Gastroesophageal sphincter (tissue), 4 donors: ENCODE data around the gene PRSS8. TPM values are rescaled to one million over a fixed set of nuclear protein-coding genes. Genes with fewer than 3 reads are reported as not detected.
"Not testable (repeated sequence)": the region's sequence is repeated elsewhere in the genome, so short reads cannot be mapped to it uniquely, and the experiment has no call there.

ENCODE experiments used
- ATAC-seq: fragments of 150-250 bp; one replicate; pipeline ENCODE4 v1.9.1; 2016; ENCODE audit warnings: mild to moderate bottlenecking, moderate library complexity
- H3K27ac ChIP-seq, 4 donors: fragments of 200-600 bp; sonication (generic) in 3 of 4; 1 replicate in 3 of 4; 2 replicates in 1 of 4; pipeline ENCODE4 v1.5.1; 2016 to 2019
- H3K27me3 ChIP-seq: fragments of 200-600 bp; sonication (generic); one replicate; pipeline ENCODE4 v1.5.1; 2019
- H3K36me3 ChIP-seq, 2 donors: fragments of 200-600 bp; sonication (generic); one replicate each; pipeline ENCODE4 v1.5.1; 2019; ENCODE audit warnings: control low read depth in 1 of 2
- H3K4me1 ChIP-seq, 3 donors: fragments of 200-600 bp; sonication (generic); 1 replicate in 2 of 3; 2 replicates in 1 of 3; pipeline ENCODE4 v1.5.1; 2016 to 2019; ENCODE audit warnings: control low read depth in 2 of 3
- H3K4me3 ChIP-seq, 2 donors: fragments of 200-600 bp; sonication (generic); one replicate each; pipeline ENCODE4 v1.5.1; 2019; ENCODE audit warnings: mild to moderate bottlenecking in 1 of 2, moderate library complexity in 1 of 2
- H3K9me3 ChIP-seq, 3 donors: fragments of 200-600 bp; sonication (generic); one replicate each; pipeline ENCODE4 v1.5.1; 2017 to 2019; ENCODE audit warnings: control low read depth in 2 of 3
- CTCF ChIP-seq, 4 experiments: fragments of 200-600 bp in 2 of 4; fragments of 450-650 bp in 2 of 4; sonication (generic) in 1 of 4; IDR thresholded peaks; one replicate each; pipeline ENCODE4 v1.5.1; 2017 to 2019; ENCODE audit warnings: antibody characterized with exemption in 4 of 4, mild to moderate bottlenecking in 2 of 4, moderate library complexity in 2 of 4
- EP300 ChIP-seq: sonication (generic); formaldehyde crosslinking; IDR thresholded peaks from one replicate; pipeline ENCODE4 v1.6.1; 2017; ENCODE audit warnings: antibody characterized with exemption, mild to moderate bottlenecking
- POLR2A ChIP-seq, 2 donors: fragments of 450-650 bp; IDR thresholded peaks; one replicate each; pipeline ENCODE4 v1.6.1; 2017; ENCODE audit warnings: antibody characterized with exemption in 2 of 2, mild to moderate bottlenecking in 2 of 2, moderate library complexity in 1 of 2
- POLR2AphosphoS5 ChIP-seq: sonication (generic); formaldehyde crosslinking; IDR thresholded peaks from one replicate; pipeline ENCODE4 v1.6.1; 2017; ENCODE audit warnings: antibody characterized with exemption
- WGBS, 2 donors: methylation state at CpG; one replicate each; pipeline ENCODE4 v1.1.5; 2018; ENCODE audit warnings: low coverage in 1 of 2; 5-methylcytosine and 5-hydroxymethylcytosine counted together
- total RNA-seq, 4 donors: library from RNA; depleted of rRNA; stranded (reverse); fragments of >200 nt; gene quantifications; one replicate each; pipeline ENCODE4 v1.1.0, GENCODE V29; 2016

PRSS8 gene
- total RNA-seq, 4 donors from 2014 or later = 4.1 TPM; not detected in 3

- ATAC-seq = no peak
- TF ChIP-seq POLR2AphosphoS5 (no peak), POLR2A (IDR thresholded peaks at IDR 0.05) (no peak), CTCF (IDR thresholded peaks at IDR 0.05) (no peak), EP300 (no peak)
- H3K9me3 ChIP-seq = no peaks in the 10 kb centered on the region
- no peaks in the 10 kb centered on the region for H3K27me3 ChIP-seq
- H3K4me1 ChIP-seq = peaks cover 0 to 60% (median 30%) of the 10 kb centered on the region in 3 donors
- peak overlapping the region in 3 of 4 donors; percentile 93 to 99 (median 99) for H3K27ac ChIP-seq
- peak overlapping the region; percentile 79 to 99 for H3K4me3 ChIP-seq
- WGBS, 2 donors = 7 to 9% methylated on average over 13 to 20 of the region's 31 CpGs
- peaks cover 11 to 42% of the 10 kb centered on the region in 2 donors for H3K36me3 ChIP-seq
Observed at GRCh38 chr16:31181102-31181830, 45.7 kb upstream of the PRSS8 start.

- ATAC-seq = peak; percentile 87
- TF ChIP-seq EP300 (no peak), POLR2AphosphoS5 (peak; percentile 100), CTCF (IDR thresholded peaks at IDR 0.05) (peak in 1 of 4 experiments; percentile 9), POLR2A (IDR thresholded peaks at IDR 0.05) (peak; percentile 99 to 100)
- Histone ChIP-seq H3K27me3 (no peaks in the 10 kb centered on the region), H3K9me3 (no peaks in the 10 kb centered on the region), H3K36me3 (peaks cover 3 to 28% of the 10 kb centered on the region in 2 donors), H3K4me3 (peak within 1 kb of the TSS; percentile 79 to 99), H3K4me1 (peaks cover 0 to 48% (median 30%) of the 10 kb centered on the region in 3 donors), H3K27ac (peak within 1 kb of the TSS; percentile 86 to 99 (median 96))
- WGBS, 2 donors = 0% methylated on average over 15 of the region's 69 CpGs; no CpG with 5 or more reads in 1 of the 2 donors
Observed at GRCh38 chr16:31179747-31180459, 44.4 kb upstream of the PRSS8 start, which contains the start of gene FUS. Gene FUS (plus strand): TSS chr16:31180139. CDS start chr16:31180215, 76 bp downstream.

GRCh38 chr16:31179219-31179746, 43.8 kb upstream of the PRSS8 start:
- H3K36me3 ChIP-seq = peaks cover 3 to 22% of the 10 kb centered on the region in 2 donors
- ATAC-seq = peak; percentile 1
- no peaks in the 10 kb centered on the region for H3K27me3 ChIP-seq
- peaks cover 0 to 44% (median 30%) of the 10 kb centered on the region in 3 donors for H3K4me1 ChIP-seq
- H3K27ac ChIP-seq = peak overlapping the region; percentile 86 to 99 (median 96)
- WGBS, 2 donors = 2% methylated on average over 17 of the region's 27 CpGs; no CpG with 5 or more reads in 1 of the 2 donors
- TF ChIP-seq POLR2A (IDR thresholded peaks at IDR 0.05) = no peak
- TF ChIP-seq EP300 = no peak
- TF ChIP-seq CTCF (IDR thresholded peaks at IDR 0.05) = no peak
- TF ChIP-seq POLR2AphosphoS5 = no peak
- peak overlapping the region; percentile 79 to 99 for H3K4me3 ChIP-seq
- H3K9me3 ChIP-seq = no peaks in the 10 kb centered on the region

- Histone ChIP-seq H3K27ac (no peak overlapping the region), H3K4me3 (no peak overlapping the region), H3K4me1 (peaks cover 0 to 23% (median 14%) of the 10 kb centered on the region in 3 donors), H3K9me3 (no peaks in the 10 kb centered on the region), H3K36me3 (peaks cover 0 to under 1% of the 10 kb centered on the region in 2 donors), H3K27me3 (no peaks in the 10 kb centered on the region)
- TF ChIP-seq POLR2AphosphoS5 (no peak), POLR2A (IDR thresholded peaks at IDR 0.05) (no peak), EP300 (no peak), CTCF (IDR thresholded peaks at IDR 0.05) (no peak)
- WGBS, 2 donors = 80 to 82% methylated on average over 2 to 3 of the region's 3 CpGs
- ATAC-seq = no peak
Observed at GRCh38 chr16:31177136-31177535, 41.6 kb upstream of the PRSS8 start.

GRCh38 chr16:31170048-31170447, 34.5 kb upstream of the PRSS8 start:
- H3K9me3 ChIP-seq, H3K27ac ChIP-seq, H3K4me1 ChIP-seq, H3K27me3 ChIP-seq, H3K36me3 ChIP-seq, H3K4me3 ChIP-seq, ATAC-seq: not testable (repeated sequence)
- no CpG with 5 or more reads among the region's 2 CpGs for WGBS, 2 donors
